Astrocyte (in vitro differentiated cells and primary cell): Measurements from ENCODE around the gene SLC12A2. TPM values are rescaled to one million over a fixed set of nuclear protein-coding genes. Genes with fewer than 3 reads are reported as not detected.

ENCODE experiments used
- DNase-seq: peaks from one replicate; pipeline ENCODE4 v3.0.0-alpha.2; 2010; ENCODE audit warnings: low read depth
- FAIRE-seq: peaks from 2 replicates; lab custom pipeline; 2011; peaks lifted over from hg19 to GRCh38; lab: Jason Lieb, UNC
- H2AFZ ChIP-seq: 2 replicates; pipeline ENCODE4 v1.6.0; 2012; ENCODE audit warnings: low read depth, low read length, inconsistent platforms
- H3K27ac ChIP-seq: 2 replicates; pipeline ENCODE4 v1.5.1; 2011; ENCODE audit warnings: low read depth, low read length, inconsistent platforms
- H3K27me3 ChIP-seq: 2 replicates; pipeline ENCODE4 v1.6.0; 2011; ENCODE audit warnings: low read length, inconsistent platforms; ENCODE audit not compliant: insufficient read depth
- H3K36me3 ChIP-seq: 2 replicates; pipeline ENCODE4 v1.5.1; 2011; ENCODE audit warnings: low read length, inconsistent platforms; ENCODE audit not compliant: insufficient read depth
- H3K4me1 ChIP-seq: 2 replicates; pipeline ENCODE4 v1.5.1; 2011; ENCODE audit warnings: low read length, inconsistent platforms; ENCODE audit not compliant: insufficient read depth
- H3K4me2 ChIP-seq: 2 replicates; pipeline ENCODE4 v1.6.0; 2012; ENCODE audit warnings: low read length, inconsistent platforms
- H3K4me3 ChIP-seq: 2 replicates; pipeline ENCODE4 v1.5.1; 2011; ENCODE audit warnings: low read depth, mild to moderate bottlenecking, low read length, inconsistent platforms; ENCODE audit not compliant: insufficient read depth
- H3K79me2 ChIP-seq: 2 replicates; pipeline ENCODE4 v1.6.0; 2012; ENCODE audit warnings: mild to moderate bottlenecking, low read length, inconsistent platforms; ENCODE audit not compliant: insufficient read depth
- H3K9ac ChIP-seq: 2 replicates; pipeline ENCODE4 v1.6.0; 2012; ENCODE audit warnings: mild to moderate bottlenecking, low read length, inconsistent platforms
- H3K9me3 ChIP-seq: 2 replicates; pipeline ENCODE4 v1.5.1; 2012; ENCODE audit warnings: low read depth, mild to moderate bottlenecking, low read length, inconsistent platforms; ENCODE audit not compliant: insufficient read depth
- H4K20me1 ChIP-seq: 2 replicates; pipeline ENCODE4 v1.6.0; 2012; ENCODE audit warnings: low read length, inconsistent platforms; ENCODE audit not compliant: insufficient read depth
- H3K27ac Mint-ChIP-seq: one replicate; pipeline ENCODE4 v1.8.0; 2021; ENCODE audit warnings: mild to moderate bottlenecking, mixed read lengths; ENCODE audit not compliant: unreplicated experiment
- H3K27me3 Mint-ChIP-seq: one replicate; pipeline ENCODE4 v1.8.0; 2021; ENCODE audit warnings: low read depth, mixed read lengths; ENCODE audit not compliant: unreplicated experiment
- H3K36me3 Mint-ChIP-seq: one replicate; pipeline ENCODE4 v1.8.0; 2021; ENCODE audit warnings: low read depth, mixed read lengths; ENCODE audit not compliant: unreplicated experiment
- H3K4me1 Mint-ChIP-seq: one replicate; pipeline ENCODE4 v1.8.0; 2021; ENCODE audit warnings: low read depth, mixed read lengths; ENCODE audit not compliant: unreplicated experiment
- H3K4me3 Mint-ChIP-seq: one replicate; pipeline ENCODE4 v1.8.0; 2021; ENCODE audit warnings: mild to moderate bottlenecking, moderate library complexity, mixed read lengths; ENCODE audit not compliant: unreplicated experiment
- H3K9me3 Mint-ChIP-seq: one replicate; pipeline ENCODE4 v1.8.0; 2021; ENCODE audit warnings: mild to moderate bottlenecking, mixed read lengths; ENCODE audit not compliant: unreplicated experiment
- CTCF ChIP-seq: IDR thresholded peaks from 2 replicates; pipeline ENCODE4 v1.5.1; 2011; ENCODE audit warnings: low read depth, mild to moderate bottlenecking, inconsistent platforms, low read length, moderate library complexity; ENCODE audit not compliant: insufficient read depth
- EZH2 ChIP-seq: IDR thresholded peaks from 2 replicates; pipeline ENCODE4 v1.6.1; 2012; ENCODE audit warnings: mild to moderate bottlenecking, low read length, inconsistent platforms; ENCODE audit not compliant: insufficient read depth
- total RNA-seq: library from RNA; stranded (reverse); gene quantifications from 2 replicates; pipeline ENCODE4 v1.2.1, GENCODE V29; 2021

Gene SLC12A2
- total RNA-seq, 1 donor from 2014 or later: 20.3 TPM

- H3K36me3 Mint-ChIP-seq: no peaks in the 10 kb centered on the region
- H3K27me3 Mint-ChIP-seq: no peaks in the 10 kb centered on the region
- H3K79me2 ChIP-seq: peaks cover 14% of the 10 kb centered on the region
- H3K36me3 ChIP-seq: no peaks in the 10 kb centered on the region
- no peak for TF ChIP-seq EZH2
- no peak for TF ChIP-seq CTCF
- peaks cover 5% of the 10 kb centered on the region for H3K4me1 Mint-ChIP-seq
- no peaks in the 10 kb centered on the region for H3K27me3 ChIP-seq
- H3K4me2 ChIP-seq: no peak overlapping the region
- DNase-seq: no peak
- no peak overlapping the region for H3K4me3 ChIP-seq
- no peak overlapping the region for H3K27ac Mint-ChIP-seq
- no peaks in the 10 kb centered on the region for H3K9me3 ChIP-seq
- H3K9me3 Mint-ChIP-seq: no peaks in the 10 kb centered on the region
- peaks cover 3% of the 10 kb centered on the region for H3K4me1 ChIP-seq
- H3K27ac ChIP-seq: no peak overlapping the region
- H3K4me3 Mint-ChIP-seq: no peak overlapping the region
- H3K9ac ChIP-seq: no peak overlapping the region
- H4K20me1 ChIP-seq: no peaks in the 10 kb centered on the region
- H2AFZ ChIP-seq: no peak overlapping the region
- FAIRE-seq: no peak
Observed at GRCh38 chr5:128077526-128077925, 6.0 kb upstream of the SLC12A2 start.

DNA sequence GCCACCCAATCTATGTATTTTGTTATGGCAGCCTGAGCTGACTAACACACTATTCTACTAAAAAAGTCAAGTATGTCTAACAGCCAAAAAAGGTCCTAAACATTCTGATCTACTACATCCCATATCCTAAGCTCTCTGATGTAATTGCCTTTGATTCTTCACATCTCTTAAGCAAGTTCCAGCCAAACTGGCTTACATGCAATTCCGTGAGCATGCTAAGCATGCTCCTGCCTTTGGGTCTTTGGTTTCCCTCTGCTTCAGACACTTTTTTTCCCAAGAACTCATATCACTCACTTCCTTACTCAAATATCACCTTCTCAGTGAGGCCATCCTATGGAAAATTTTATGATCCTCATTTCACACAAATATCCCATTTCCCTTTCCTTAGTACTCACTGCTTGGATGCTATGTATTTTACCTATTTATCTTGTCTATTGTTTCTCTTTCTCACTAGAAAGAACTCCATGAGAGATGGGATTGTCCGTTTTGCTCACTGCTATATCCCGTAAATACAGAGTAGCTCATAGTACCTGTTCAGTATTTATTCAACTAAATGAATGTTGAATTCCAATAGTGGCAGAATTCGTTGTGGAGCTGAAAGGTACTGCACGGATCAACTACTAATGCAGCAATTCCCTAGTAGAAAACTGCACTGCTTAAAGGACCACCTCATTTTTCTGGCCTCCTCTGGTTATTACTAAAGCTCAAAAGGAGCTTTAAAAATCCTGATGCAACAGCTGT lies 2.3 kb upstream of the SLC12A2 start:
- Histone ChIP-seq H2AFZ (no peak overlapping the region), H3K4me1 (peaks cover 5% of the 10 kb centered on the region), H4K20me1 (peaks cover 16% of the 10 kb centered on the region), H3K79me2 (peaks cover 39% of the 10 kb centered on the region), H3K27ac (no peak overlapping the region), H3K9ac (peak overlapping the region; percentile 92), H3K36me3 (no peaks in the 10 kb centered on the region), H3K4me2 (peak overlapping the region; percentile 90), H3K4me3 (peak overlapping the region; percentile 23), H3K9me3 (no peaks in the 10 kb centered on the region), H3K27me3 (no peaks in the 10 kb centered on the region)
- Mint-ChIP-seq H3K27me3 (no peaks in the 10 kb centered on the region), H3K4me3 (peak overlapping the region; percentile 92), H3K4me1 (peaks cover 8% of the 10 kb centered on the region), H3K27ac (no peak overlapping the region), H3K36me3 (no peaks in the 10 kb centered on the region), H3K9me3 (no peaks in the 10 kb centered on the region)
- DNase-seq (no peak), FAIRE-seq (no peak)
- TF ChIP-seq CTCF: peak; percentile 15
- no peak for TF ChIP-seq EZH2

DNA sequence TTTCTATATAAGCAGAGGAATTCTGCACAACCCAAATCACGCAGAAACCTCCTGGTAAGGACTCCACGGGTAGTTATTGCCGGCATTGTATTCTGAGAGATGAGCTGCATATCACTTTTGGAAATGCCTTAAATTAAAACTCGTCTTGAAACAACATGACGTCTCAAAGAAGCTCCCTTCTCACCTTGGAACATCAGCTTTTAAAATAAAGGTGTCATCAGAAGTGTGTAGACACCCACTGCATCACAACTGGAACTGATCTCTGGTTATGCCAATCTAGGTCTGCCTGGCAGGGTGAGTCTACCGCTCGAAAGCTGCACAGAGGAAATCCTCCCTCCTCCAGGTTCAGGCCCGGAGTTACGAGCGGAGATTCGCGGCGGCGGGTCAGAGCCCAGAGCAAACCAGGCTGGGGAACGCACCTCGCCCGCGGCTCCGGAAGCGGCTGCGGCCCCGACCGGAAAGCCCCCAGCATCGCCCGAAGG lies 974 bp upstream of the SLC12A2 start:
- Histone ChIP-seq H3K27ac (peak overlapping the region; percentile 91), H4K20me1 (peaks cover 29% of the 10 kb centered on the region), H3K79me2 (peaks cover 52% of the 10 kb centered on the region), H3K4me3 (peak overlapping the region; percentile 95), H3K4me2 (peak overlapping the region; percentile 90), H3K27me3 (no peaks in the 10 kb centered on the region), H3K9ac (peak overlapping the region; percentile 92), H3K36me3 (no peaks in the 10 kb centered on the region), H3K9me3 (no peaks in the 10 kb centered on the region), H3K4me1 (peaks cover 5% of the 10 kb centered on the region), H2AFZ (peak overlapping the region; percentile 97)
- H3K27ac Mint-ChIP-seq: peak overlapping the region; percentile 79
- H3K4me3 Mint-ChIP-seq: peak overlapping the region; percentile 92
- TF ChIP-seq CTCF (no peak), EZH2 (no peak)
- DNase-seq (no peak), FAIRE-seq (no peak)
- no peaks in the 10 kb centered on the region for H3K27me3 Mint-ChIP-seq
- no peaks in the 10 kb centered on the region for H3K9me3 Mint-ChIP-seq
- peaks cover 8% of the 10 kb centered on the region for H3K4me1 Mint-ChIP-seq
- H3K36me3 Mint-ChIP-seq: no peaks in the 10 kb centered on the region
